ENCODE data around the gene ANO1. TPM values are rescaled to one million over a fixed set of nuclear protein-coding genes. Genes with fewer than 3 reads are reported as not detected.

The ANO1 gene
- total RNA-seq, 3 donors from 2014 or later (not counting 1 experiment from before 2014, with no cell fraction given): not detected

DNA sequence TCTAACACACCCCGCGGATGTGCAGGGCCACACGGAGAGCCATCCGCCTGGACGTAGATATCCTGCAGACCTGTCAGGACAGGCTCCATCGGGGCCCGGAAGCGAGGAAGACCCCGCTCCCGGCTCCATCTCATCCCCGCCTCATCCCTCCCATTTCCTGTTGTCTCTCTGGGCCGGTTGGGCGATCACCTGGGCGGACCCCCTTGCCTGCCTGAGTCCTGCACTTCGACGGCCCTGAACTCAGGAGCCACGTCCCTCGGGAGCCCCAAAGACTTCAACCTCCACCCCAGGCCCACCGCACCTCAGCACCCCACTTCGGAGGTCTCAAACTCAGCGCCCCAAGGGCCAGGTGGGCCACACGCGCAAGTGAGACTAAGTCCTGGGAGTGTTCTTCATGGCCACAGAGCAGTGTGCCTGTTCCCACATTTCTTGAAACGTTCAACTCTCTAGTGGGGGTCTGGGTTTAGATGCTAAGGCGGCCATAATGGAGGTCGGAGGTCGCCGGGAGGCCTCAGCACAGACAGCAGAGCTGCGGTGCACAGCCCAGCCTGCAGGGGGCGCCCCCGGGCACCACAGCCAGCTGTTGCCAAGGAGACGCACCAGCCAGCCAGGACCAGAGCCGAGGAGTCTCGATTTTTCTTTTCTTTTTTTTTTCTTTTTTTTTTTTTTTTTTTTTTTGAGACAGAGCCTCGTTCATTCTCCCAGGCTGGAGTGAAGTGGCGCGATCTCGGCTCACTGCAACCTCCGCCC, 99.0 kb downstream of the ANO1 start:
- no peaks in the 10 kb centered on the region for H3K4me1 ChIP-seq (ENCODE audit: control insufficient read depth, insufficient read depth, low read length)
- H3K27ac ChIP-seq (ENCODE audit: low read length): no peak overlapping the region
- H3K4me1 Mint-ChIP-seq: no peaks in the 10 kb centered on the region
- intact Hi-C loops (cut with micrococcal nuclease): no loop called here
- WGBS (ENCODE audit: insufficient coverage): 88% methylated on average over 39 of the region's 39 CpGs
- no peaks in the 10 kb centered on the region for H3K27me3 Mint-ChIP-seq (ENCODE audit: low read depth in 2 of 2)
- peak; percentile 76 to 82 (median 81) for ATAC-seq
- H3K9me3 Mint-ChIP-seq: no peaks in the 10 kb centered on the region
- H3K27ac Mint-ChIP-seq: no peak overlapping the region
- no peaks in the 10 kb centered on the region for H3K36me3 ChIP-seq (ENCODE audit: control insufficient read depth, insufficient read depth, low read length)
- no peaks in the 10 kb centered on the region for H3K27me3 ChIP-seq (ENCODE audit: control insufficient read depth, insufficient read depth, low read length)
- peak; percentile 39 to 68 for DNase-seq
- H3K4me3 Mint-ChIP-seq: no peak overlapping the region
- TF ChIP-seq, protein P1, sequence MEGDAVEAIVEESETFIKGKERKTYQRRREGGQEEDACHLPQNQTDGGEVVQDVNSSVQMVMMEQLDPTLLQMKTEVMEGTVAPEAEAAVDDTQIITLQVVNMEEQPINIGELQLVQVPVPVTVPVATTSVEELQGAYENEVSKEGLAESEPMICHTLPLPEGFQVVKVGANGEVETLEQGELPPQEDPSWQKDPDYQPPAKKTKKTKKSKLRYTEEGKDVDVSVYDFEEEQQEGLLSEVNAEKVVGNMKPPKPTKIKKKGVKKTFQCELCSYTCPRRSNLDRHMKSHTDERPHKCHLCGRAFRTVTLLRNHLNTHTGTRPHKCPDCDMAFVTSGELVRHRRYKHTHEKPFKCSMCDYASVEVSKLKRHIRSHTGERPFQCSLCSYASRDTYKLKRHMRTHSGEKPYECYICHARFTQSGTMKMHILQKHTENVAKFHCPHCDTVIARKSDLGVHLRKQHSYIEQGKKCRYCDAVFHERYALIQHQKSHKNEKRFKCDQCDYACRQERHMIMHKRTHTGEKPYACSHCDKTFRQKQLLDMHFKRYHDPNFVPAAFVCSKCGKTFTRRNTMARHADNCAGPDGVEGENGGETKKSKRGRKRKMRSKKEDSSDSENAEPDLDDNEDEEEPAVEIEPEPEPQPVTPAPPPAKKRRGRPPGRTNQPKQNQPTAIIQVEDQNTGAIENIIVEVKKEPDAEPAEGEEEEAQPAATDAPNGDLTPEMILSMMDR (IDR thresholded peaks at IDR 0.05): peak; percentile 64
- H3K36me3 Mint-ChIP-seq: no peaks in the 10 kb centered on the region
- no peak overlapping the region for H3K4me3 ChIP-seq (ENCODE audit: low read length)
- no peaks in the 10 kb centered on the region for H3K9me3 ChIP-seq (ENCODE audit: control insufficient read depth, insufficient read depth, low read length)

DNA sequence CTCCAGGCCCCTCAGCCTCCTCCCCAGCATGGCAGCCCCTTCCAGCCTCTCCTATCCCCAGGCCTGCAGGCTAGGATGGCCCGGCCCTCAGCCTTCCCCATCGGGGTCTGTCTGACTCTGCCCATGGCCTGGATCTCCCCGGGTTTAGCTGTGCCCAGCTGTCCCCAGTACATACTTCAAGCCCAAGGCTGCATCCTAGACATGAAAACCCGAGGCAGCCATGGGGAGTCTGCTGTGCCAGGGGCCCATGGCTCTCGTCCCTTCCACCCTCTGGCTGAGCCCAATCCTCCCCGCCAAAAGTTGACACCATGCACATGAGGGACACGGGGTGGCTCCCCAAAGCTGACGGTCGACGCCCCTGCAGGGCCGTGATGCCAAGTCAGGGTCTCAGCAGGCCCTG, 102.8 kb downstream of the ANO1 start:
- Mint-ChIP-seq H3K4me1 (no peaks in the 10 kb centered on the region), H3K36me3 (no peaks in the 10 kb centered on the region), H3K9me3 (no peaks in the 10 kb centered on the region), H3K27ac (no peak overlapping the region), H3K4me3 (no peak overlapping the region), H3K27me3 (ENCODE audit: low read depth in 2 of 2) (no peaks in the 10 kb centered on the region)
- intact Hi-C loops (cut with micrococcal nuclease): no loop called here
- ATAC-seq (no peak), DNase-seq (no peak)
- no peaks in the 10 kb centered on the region for H3K36me3 ChIP-seq (ENCODE audit: control insufficient read depth, insufficient read depth, low read length)
- H3K9me3 ChIP-seq (ENCODE audit: control insufficient read depth, insufficient read depth, low read length): no peaks in the 10 kb centered on the region
- H3K4me1 ChIP-seq (ENCODE audit: control insufficient read depth, insufficient read depth, low read length): no peaks in the 10 kb centered on the region
- 84% methylated on average over 11 of the region's 11 CpGs for WGBS (ENCODE audit: insufficient coverage)
- H3K27me3 ChIP-seq (ENCODE audit: control insufficient read depth, insufficient read depth, low read length): no peaks in the 10 kb centered on the region
- H3K27ac ChIP-seq (ENCODE audit: low read length): no peak overlapping the region
- TF ChIP-seq, protein P1 (IDR thresholded peaks at IDR 0.05): no peak
- H3K4me3 ChIP-seq (ENCODE audit: low read length): no peak overlapping the region

DNA sequence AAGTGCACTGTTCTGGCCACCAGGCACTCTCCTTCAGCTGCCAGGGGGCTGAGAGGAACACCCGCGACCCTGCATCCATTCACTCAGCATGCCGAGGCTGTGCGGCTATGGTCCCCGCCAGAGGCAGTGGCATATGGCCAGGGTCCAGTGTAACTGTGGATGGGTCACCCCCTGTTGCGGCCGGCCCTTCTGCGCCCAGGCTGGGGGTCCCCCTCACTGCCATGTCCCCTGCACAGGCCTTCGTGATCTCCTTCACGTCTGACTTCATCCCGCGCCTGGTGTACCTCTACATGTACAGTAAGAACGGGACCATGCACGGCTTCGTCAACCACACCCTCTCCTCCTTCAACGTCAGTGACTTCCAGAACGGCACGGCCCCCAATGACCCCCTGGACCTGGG, 104.1 kb downstream of the ANO1 start:
- no peaks in the 10 kb centered on the region for H3K27me3 ChIP-seq (ENCODE audit: control insufficient read depth, insufficient read depth, low read length)
- intact Hi-C loops (cut with micrococcal nuclease): no loop called here
- no peaks in the 10 kb centered on the region for H3K36me3 Mint-ChIP-seq

More for the DNA sequence above, 104.1 kb downstream of the ANO1 start:
- no peaks in the 10 kb centered on the region for H3K27me3 Mint-ChIP-seq (ENCODE audit: low read depth in 2 of 2)
- H3K27ac ChIP-seq (ENCODE audit: low read length): no peak overlapping the region
- no peaks in the 10 kb centered on the region for H3K4me1 Mint-ChIP-seq
- H3K4me1 ChIP-seq (ENCODE audit: control insufficient read depth, insufficient read depth, low read length): no peaks in the 10 kb centered on the region
- H3K27ac Mint-ChIP-seq: no peak overlapping the region
- WGBS (ENCODE audit: insufficient coverage): 87% methylated on average over 18 of the region's 18 CpGs
- H3K9me3 ChIP-seq (ENCODE audit: control insufficient read depth, insufficient read depth, low read length): no peaks in the 10 kb centered on the region
- DNase-seq (no peak), ATAC-seq (no peak)
- TF ChIP-seq, protein P1 (IDR thresholded peaks at IDR 0.05): no peak
- no peak overlapping the region for H3K4me3 ChIP-seq (ENCODE audit: low read length)
- H3K4me3 Mint-ChIP-seq: no peak overlapping the region
- no peaks in the 10 kb centered on the region for H3K9me3 Mint-ChIP-seq
- no peaks in the 10 kb centered on the region for H3K36me3 ChIP-seq (ENCODE audit: control insufficient read depth, insufficient read depth, low read length)
